Measurements from ENCODE around the gene IRF2BP2.

Gene IRF2BP2

GRCh38 chr1:234582681-234583301 is 27.2 kb downstream of the IRF2BP2 start:
- no peak for DNase-seq

DNA sequence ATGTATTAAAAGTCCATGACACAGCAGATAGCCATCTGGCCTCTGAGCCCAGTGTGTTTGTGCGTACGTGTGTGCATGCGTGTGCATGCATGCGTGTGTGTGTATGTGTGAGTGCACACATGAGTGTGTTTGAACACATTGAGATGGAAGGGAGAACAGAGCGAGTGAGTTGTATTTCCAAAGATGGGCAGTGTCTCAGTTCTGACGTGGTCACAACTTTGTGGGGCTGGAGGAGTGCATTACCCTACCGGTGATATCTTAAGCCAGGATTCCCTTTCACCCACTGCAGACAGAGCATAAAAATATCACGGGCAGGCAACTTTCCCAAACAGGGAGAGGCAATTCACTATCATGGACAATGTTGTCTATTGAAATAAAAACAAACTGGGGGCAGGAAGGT is 27.8 kb downstream of the IRF2BP2 start:
- DNase-seq: no peak

GRCh38 chr1:234581063-234581714 is 28.8 kb downstream of the IRF2BP2 start:
- DNase-seq: no peak

- DNase-seq: no peak
These were observed 30.0 kb downstream of the IRF2BP2 start for GRCh38 chr1:234579967-234580366.

DNA sequence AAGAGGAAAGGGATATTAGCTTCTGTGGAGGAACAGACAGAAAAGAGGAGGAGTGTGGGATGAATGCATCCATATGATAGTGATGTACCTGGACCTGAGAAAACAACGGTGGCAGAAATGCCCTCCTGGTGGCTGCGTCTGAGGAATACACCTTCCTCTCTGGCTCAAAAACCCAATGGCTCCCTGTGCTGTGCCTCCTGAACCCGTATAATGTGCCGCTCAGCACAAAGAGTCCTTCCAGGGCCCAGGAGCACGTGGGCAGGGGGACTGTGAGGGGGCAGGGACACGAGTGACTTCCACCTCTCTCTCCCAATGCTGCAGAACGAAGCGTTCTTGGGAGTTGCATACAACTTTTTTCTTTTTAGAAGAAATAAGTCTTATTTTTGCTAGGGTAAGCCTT is 31.2 kb downstream of the IRF2BP2 start:
- DNase-seq: no peak

DNA sequence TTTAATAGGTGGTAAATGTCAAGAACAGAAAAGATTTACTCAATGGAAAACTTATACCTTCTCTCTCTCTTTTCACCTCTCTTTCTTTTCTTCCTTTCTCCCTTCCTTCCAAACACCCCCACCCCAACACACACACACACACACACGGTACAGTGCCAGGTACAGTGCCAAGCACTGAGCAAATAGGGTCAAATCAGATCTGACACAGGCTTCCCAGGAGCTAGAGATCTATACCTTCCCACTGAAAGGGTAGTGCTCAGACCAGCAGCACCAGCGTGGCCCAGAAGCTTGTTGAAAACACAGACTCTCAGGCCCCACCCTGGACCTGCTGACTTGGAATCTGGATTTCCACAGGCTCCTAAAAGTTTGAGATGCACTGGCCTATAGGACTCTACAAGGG is 31.9 kb downstream of the IRF2BP2 start:
- no peak for DNase-seq

- no peak for DNase-seq
These were observed 36.2 kb downstream of the IRF2BP2 start for GRCh38 chr1:234573711-234574299.

GRCh38 chr1:234572966-234573365 is 37.0 kb downstream of the IRF2BP2 start:
- no peak for DNase-seq

DNA sequence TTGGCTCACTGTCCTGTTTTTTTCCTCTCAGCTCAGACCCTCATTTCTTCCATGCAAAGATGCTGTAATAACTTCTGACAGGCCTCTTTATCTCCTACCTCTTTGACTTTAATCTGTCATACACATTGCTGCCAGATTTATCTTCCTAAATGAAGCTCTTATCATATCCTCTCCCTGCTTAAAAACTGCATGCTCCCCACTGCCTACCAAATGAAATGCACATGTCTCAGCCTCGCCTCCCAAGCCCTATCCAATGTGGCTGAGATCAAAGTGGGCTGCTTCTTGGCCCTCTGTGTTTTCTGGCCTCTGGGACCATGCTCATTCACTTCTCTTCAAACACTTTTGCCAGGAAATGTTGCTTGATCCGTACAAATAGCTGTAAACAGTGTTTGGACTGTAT is 38.3 kb downstream of the IRF2BP2 start:
- no peak for DNase-seq

GRCh38 chr1:234570329-234571120 is 39.5 kb downstream of the IRF2BP2 start:
- no peak for DNase-seq

DNA sequence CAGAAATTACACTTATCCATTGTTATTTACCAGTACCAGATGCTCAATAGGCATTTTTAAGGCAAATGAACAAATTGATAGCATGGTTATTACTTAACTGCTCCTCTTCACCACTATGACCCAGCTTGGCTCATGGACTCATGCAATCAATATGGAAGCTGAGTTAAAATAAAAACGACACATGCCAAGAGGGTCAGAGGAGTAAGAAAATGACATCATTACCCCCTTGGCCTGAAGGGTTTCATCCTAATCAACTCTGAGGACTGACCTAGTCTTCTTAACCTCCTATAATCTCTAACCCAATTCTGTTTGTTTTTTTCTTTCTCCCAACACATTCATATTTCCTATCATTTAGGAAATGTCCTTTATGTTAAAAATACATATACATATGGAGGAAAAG is 41.6 kb downstream of the IRF2BP2 start:
- no peak for DNase-seq

DNA sequence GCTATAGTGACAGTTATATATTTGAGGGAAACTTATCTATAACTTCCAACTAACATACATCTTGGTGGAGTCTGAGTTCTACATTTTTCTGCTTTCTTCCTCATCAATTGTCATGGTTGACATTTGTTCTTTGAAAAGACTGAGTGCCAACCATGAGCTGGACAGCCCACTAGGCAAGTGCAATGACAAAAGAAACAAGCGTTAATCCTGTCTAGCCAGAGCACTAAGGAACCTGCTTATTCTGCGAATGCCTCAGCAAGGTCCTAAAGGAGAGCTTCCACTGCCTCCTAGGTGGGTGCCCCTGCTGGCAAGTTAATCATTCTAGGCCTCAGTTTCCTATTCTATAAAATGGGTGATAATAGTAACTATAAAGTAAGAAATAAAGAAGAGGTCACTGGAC is 44.8 kb downstream of the IRF2BP2 start:
- no peak for DNase-seq

DNA sequence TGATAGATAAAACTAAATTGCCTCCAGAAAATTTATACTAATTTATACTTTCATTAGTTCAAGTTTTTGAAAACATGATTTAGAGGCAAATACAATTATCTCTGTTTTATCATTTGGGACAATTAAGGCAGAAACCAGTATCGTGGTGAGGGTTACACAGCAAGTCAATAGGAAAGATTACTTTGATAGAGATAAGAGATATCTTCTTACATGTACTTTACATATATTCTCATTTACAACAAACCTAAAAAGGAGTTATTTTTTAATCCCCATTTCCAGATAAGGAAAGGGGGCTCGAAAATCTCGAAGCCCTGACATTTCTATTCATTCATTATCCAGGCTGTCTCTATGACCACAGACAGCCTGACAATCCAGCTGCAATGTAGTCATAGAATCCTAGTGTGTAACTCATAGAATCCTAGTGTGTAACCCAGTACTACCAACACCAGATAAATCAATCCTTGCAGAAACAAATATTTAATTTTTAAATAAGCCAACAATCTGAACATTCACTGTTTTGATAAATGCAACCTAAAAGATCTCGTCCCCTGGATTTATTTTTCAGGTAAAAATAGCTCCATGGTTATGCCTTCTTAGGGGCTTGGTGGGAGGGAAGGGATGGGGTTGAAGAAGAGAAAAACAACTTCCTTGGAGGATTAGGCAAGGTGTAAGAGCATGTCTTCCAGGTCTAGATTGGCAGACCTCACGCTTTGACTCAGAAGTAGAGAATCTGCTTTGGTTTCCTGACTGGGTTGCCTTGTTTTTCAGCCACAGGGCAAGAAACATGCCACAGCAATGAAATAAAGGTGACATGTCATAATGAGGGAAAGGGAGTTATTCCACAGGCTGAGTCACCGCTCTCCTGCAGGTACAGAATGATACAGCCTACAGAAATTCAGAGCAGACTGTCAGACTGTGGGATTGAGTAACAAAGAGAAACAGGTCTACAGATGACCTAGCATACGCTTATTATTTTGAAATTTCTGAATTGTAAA is 45.6 kb downstream of the IRF2BP2 start:
- no peak for DNase-seq

DNA sequence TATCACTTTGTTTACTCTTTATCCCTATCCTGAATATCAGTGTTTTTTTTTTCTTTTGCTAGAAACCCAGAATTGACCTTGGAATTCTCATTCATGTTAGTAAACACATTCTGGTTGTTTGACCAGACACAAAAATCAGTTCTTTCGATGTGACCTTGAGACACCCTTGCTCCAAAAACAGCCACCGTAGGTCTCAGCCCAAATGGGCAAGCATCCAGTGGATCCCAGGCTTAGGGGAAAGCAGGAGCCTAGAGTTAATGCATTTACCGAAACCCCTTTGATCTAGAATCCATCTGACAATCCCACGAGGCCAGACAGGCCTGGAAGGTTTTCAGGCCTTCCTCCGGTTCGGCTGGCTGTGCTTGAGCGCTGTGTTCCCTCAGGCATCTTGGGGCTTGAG is 47.6 kb downstream of the IRF2BP2 start:
- DNase-seq: no peak

DNA sequence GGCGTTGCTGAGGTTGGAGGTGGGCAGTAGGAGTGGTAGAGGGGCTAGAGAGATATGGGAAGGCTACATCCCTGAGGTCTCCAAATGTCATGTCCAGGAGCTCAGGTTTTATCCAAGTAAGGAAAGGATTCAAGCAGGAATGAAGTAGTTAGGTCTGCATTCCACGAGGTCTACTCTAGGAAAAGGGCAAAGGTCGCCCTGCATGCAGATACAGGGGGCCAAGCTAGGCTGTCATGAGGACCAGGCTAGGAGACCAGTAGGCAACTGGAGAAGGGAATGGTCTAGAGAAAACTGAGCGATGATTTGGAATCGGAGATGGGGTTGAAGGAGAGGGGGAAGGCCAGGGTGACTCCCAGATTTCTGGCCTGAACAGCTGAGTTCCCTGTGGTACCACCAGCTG is 48.7 kb downstream of the IRF2BP2 start:
- DNase-seq: no peak

- no peak for DNase-seq
These were observed 49.9 kb downstream of the IRF2BP2 start for GRCh38 chr1:234559902-234560676.

- DNase-seq: no peak
These were observed 50.7 kb downstream of the IRF2BP2 start for GRCh38 chr1:234559152-234559901.

DNA sequence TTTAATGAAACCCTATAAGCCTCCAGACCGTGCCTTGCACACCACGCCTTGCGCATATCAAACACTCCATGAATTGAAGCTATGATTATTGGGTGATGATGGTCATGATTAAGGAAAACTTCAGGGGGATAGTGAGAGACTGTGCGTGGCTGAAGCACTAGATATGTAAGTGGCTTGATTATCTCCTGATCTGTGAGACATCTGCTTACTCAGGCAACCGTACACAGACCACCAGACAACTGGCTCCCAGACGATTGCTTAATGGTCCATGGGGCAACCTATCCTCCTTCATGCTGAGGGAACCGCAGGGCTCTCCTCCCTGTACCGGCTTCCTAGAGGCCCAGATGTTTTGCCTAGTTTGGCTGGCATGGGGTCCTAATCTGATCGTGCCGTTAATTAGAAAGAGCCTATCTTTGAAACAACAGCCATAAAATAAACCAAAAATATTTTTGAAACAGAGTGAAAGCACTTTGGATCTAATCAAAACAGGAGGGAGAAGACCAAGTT is 51.6 kb downstream of the IRF2BP2 start:
- no peak for DNase-seq

DNA sequence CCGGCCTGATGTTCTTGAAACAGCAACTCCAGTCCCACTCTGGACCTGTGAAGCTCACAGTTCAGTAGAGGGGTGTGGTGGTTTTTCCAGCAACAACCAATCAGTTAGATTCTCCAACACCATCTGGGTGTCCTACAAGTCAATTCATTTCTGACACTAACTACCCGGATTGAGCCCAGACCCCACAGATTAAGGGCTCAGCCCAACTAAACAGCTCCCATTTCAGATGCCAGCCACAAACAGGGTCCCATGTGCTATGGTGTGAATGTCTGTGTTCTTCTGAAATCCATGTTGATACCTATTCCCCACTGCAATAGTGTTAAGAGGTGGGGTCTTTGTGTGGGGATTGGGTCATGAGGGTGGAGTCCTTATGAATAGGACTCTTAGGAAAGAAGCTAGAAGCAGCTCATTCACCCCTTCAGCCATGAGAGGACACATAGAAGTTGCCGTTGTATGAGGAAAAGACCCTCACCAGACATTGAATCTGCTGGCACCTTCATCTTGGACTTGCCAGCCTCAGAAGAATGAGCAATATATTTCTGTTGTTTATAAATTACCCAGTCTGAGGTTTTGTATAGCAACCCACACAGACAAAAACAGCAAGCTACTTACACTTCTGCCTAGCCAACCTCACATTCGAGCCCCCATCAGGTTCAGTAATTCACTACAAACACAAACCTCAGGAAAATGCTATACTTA is 53.6 kb downstream of the IRF2BP2 start:
- no peak for DNase-seq

DNA sequence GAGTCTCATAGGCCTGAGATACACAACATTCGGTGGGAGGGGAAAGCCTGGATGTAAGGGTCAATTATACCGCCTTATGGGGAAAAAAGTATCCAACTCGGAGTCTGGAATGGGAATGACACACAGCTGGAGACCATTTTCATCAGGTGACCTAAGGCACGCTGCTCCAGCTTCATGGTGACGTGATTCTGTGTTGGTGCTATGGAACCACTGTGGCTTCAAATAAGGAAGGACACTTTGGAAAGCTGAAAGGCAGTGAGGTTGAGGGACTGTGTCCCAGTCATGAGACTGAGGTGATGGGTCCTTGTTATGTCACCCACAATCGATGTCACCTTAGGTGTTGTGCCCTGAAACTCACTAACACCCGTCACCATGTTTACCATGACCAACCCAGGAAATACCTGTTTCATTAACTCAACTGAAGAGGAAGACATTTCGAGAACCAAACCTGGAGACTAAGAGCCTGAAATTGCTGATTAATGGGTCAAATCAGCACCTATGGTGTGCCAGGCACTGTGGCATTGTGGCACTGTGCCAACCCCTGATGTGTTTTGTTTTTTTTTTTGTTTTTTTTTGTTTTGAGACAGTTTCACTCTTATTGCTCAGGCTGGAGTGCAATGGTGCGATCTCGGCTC is 54.5 kb downstream of the IRF2BP2 start:
- DNase-seq: no peak

Measured in stimulated activated CD4-positive, alpha-beta T cell treated with anti-CD3 and anti-CD28 coated beads, Interleukin-12 subunit alpha, Interleukin-12 subunit beta, amount 100 ng/mL, for 4 hours (primary cell).